Measurements from ENCODE around the gene EYA2.

DNA sequence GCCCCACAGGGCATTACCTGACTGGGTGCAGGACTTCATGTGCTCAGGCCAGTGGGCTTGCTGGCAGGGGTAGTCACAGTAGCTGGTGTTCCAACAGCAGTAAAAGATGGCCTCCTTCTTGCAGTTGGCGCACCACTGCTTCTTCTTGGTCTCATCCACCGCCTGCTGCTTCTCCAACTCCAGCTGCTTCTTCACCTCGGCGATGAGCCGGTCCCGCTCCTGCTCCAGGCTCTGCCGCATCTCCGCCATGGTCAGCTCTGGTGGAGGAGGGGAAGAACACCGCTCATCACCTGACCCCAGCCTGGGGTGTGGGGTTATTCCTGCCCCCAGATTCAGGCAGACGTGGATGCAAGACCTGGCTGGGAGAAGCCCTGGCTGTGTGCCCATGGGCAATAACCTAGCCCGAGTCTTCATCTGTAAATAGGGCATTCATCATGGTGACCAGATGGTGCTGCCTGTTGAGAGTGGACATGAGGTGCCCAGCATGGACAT is 329.7 kb downstream of the EYA2 start:
- TF ChIP-seq, protein P1, sequence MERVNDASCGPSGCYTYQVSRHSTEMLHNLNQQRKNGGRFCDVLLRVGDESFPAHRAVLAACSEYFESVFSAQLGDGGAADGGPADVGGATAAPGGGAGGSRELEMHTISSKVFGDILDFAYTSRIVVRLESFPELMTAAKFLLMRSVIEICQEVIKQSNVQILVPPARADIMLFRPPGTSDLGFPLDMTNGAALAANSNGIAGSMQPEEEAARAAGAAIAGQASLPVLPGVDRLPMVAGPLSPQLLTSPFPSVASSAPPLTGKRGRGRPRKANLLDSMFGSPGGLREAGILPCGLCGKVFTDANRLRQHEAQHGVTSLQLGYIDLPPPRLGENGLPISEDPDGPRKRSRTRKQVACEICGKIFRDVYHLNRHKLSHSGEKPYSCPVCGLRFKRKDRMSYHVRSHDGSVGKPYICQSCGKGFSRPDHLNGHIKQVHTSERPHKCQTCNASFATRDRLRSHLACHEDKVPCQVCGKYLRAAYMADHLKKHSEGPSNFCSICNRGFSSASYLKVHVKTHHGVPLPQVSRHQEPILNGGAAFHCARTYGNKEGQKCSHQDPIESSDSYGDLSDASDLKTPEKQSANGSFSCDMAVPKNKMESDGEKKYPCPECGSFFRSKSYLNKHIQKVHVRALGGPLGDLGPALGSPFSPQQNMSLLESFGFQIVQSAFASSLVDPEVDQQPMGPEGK (CRISPR knock-in tag; IDR thresholded peaks at IDR 0.05; ENCODE audit: borderline replicate concordance): no peak
- TF ChIP-seq GLIS3 (CRISPR knock-in tag; IDR thresholded peaks at IDR 0.05) (no peak), CREB5 (CRISPR knock-in tag; IDR thresholded peaks at IDR 0.05; ENCODE audit: low read depth) (no peak), TSHZ2 (CRISPR knock-in tag; IDR thresholded peaks at IDR 0.05) (no peak), ZFP30 (CRISPR knock-in tag; IDR thresholded peaks at IDR 0.05) (no peak), ZNF8 (CRISPR knock-in tag; IDR thresholded peaks at IDR 0.05) (no peak), ZFP3 (CRISPR knock-in tag; IDR thresholded peaks at IDR 0.05) (no peak), TOX (CRISPR knock-in tag; IDR thresholded peaks at IDR 0.05; ENCODE audit: borderline replicate concordance) (no peak)
- TF ChIP-seq, protein P2, sequence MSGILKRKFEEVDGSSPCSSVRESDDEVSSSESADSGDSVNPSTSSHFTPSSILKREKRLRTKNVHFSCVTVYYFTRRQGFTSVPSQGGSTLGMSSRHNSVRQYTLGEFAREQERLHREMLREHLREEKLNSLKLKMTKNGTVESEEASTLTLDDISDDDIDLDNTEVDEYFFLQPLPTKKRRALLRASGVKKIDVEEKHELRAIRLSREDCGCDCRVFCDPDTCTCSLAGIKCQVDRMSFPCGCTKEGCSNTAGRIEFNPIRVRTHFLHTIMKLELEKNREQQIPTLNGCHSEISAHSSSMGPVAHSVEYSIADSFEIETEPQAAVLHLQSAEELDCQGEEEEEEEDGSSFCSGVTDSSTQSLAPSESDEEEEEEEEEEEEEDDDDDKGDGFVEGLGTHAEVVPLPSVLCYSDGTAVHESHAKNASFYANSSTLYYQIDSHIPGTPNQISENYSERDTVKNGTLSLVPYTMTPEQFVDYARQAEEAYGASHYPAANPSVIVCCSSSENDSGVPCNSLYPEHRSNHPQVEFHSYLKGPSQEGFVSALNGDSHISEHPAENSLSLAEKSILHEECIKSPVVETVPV (CRISPR knock-in tag; IDR thresholded peaks at IDR 0.05): no peak

All from SK-N-SH treated with all-trans-retinoic acid at 6 μM for 48 hours (cell line).